K562 (cell line): ENCODE results near the gene NUDT15. TPM values are rescaled to one million over a fixed set of nuclear protein-coding genes. Genes with fewer than 3 reads are reported as not detected.

Source experiments
- ATAC-seq: fragments of 200-7000 bp; cut with Tn5 transposase; 3 replicates; pipeline ENCODE4 v1.9.1; 2020; ENCODE audit warnings: moderate library complexity
- BruUV-seq: library from RNA; stranded (reverse); fragments of 400-500 nt; replicated peaks from 2 replicates; lab custom pipeline; 2021; lab: Mats Ljungman, UMichigan
- CTCF ChIA-PET: fragments of 300-600 bp; formaldehyde crosslinking; extraction: SDS; loops from one replicate; lab custom pipeline; 2021; ENCODE audit warnings: low intra/inter-chr PET ratio; lab: Yijun Ruan, JAX
- POLR2A ChIA-PET: fragments of 300-600, 350-650 bp; sonication (Branson Sonifier 250); formaldehyde crosslinking; extraction: SDS; loops from one replicate; lab custom pipeline; 2021; ENCODE audit warnings: antibody characterized with exemption, inconsistent platforms; lab: Yijun Ruan, JAX
- DNase-seq, 4 experiments: peaks; one replicate each; pipeline versions ENCODE4 v3.0.0 to v3.0.0-alpha.2; 2011 to 2018; ENCODE audit warnings: low spot score in 3 of 4, mixed read lengths in 3 of 4; ENCODE audit errors: extremely low read depth in 1 of 4
- FAIRE-seq: peaks from 2 replicates; lab custom pipeline; 2011; peaks lifted over from hg19 to GRCh38; lab: Jason Lieb, UNC
- H2AFZ ChIP-seq: 2 replicates; pipeline ENCODE4 v1.6.0; 2011; ENCODE audit warnings: low read depth, low read length, control low read depth, inconsistent platforms
- H3K27ac ChIP-seq: fragments of 200-600 bp; 3 replicates; pipeline ENCODE4 v1.8.0; 2011; ENCODE audit warnings: low read depth, mild to moderate bottlenecking, control low read depth, inconsistent platforms, low read length, moderate library complexity, mixed read lengths; ENCODE audit errors: extremely low read depth
- H3K27me3 ChIP-seq, 2 experiments: fragments of 300-600 bp in 1 of 2; 2 replicates in 1 of 2; 3 replicates in 1 of 2; pipeline versions ENCODE4 v1.6.0 to v1.8.0; 2011; ENCODE audit warnings: inconsistent platforms in 2 of 2, low read length in 2 of 2, mild to moderate bottlenecking in 1 of 2, mixed read lengths in 1 of 2, moderate library complexity in 1 of 2; ENCODE audit not compliant: control insufficient read depth in 2 of 2, insufficient read depth in 2 of 2
- H3K36me3 ChIP-seq: fragments of 300-600 bp; 3 replicates; pipeline ENCODE4 v1.8.0; 2011; ENCODE audit warnings: mild to moderate bottlenecking, low read length, inconsistent platforms; ENCODE audit not compliant: control insufficient read depth, insufficient read depth
- H3K4me1 ChIP-seq, 2 experiments: fragments of 200-600 bp in 1 of 2; replicated peaks in 1 of 2; 2 replicates in 1 of 2; 3 replicates in 1 of 2; pipeline versions ENCODE4 v1.5.1 to v1.8.0; 2011; ENCODE audit warnings: inconsistent platforms in 2 of 2, low read length in 2 of 2, mild to moderate bottlenecking in 1 of 2, mixed read lengths in 1 of 2, moderate library complexity in 1 of 2; ENCODE audit not compliant: control insufficient read depth in 2 of 2, insufficient read depth in 2 of 2
- H3K4me2 ChIP-seq: 2 replicates; pipeline ENCODE4 v1.6.1; 2011; ENCODE audit warnings: low read length, control low read depth, inconsistent platforms, mixed read lengths; ENCODE audit not compliant: insufficient read depth
- H3K4me3 ChIP-seq: fragments of 200-600 bp; sonication (generic), shearing (Covaris generic); 2 replicates; pipeline ENCODE4 v1.5.1; 2016; ENCODE audit warnings: control low read depth, inconsistent platforms
- H3K79me2 ChIP-seq: fragments of 200-600 bp; 3 replicates; pipeline ENCODE4 v1.8.0; 2011; ENCODE audit warnings: low read length, inconsistent platforms; ENCODE audit not compliant: control insufficient read depth, insufficient read depth
- H3K9ac ChIP-seq, 2 experiments: 2 replicates each; pipeline versions ENCODE4 v1.6.0 to v1.6.1; 2011; ENCODE audit warnings: low read depth in 2 of 2, low read length in 2 of 2, control low read depth in 1 of 2, inconsistent platforms in 1 of 2, mild to moderate bottlenecking in 1 of 2, mixed read lengths in 1 of 2; ENCODE audit not compliant: insufficient read depth in 1 of 2
- H3K9me1 ChIP-seq: one replicate; pipeline ENCODE4 v1.6.0; 2011; ENCODE audit warnings: inconsistent platforms, mild to moderate bottlenecking, low read length, moderate library complexity; ENCODE audit not compliant: control insufficient read depth, insufficient read depth
- H3K9me3 ChIP-seq: replicated peaks from 2 replicates; pipeline ENCODE4 v1.5.1; 2011; ENCODE audit warnings: low read depth, low read length, inconsistent platforms; ENCODE audit not compliant: control insufficient read depth, insufficient read depth
- H4K20me1 ChIP-seq: replicated peaks from 2 replicates; pipeline ENCODE4 v1.6.1; 2011; ENCODE audit warnings: low read length, inconsistent platforms, mixed read lengths; ENCODE audit not compliant: control insufficient read depth, insufficient read depth
- CSDE1 ChIP-seq, 2 experiments: fragments of 450-650 bp; IDR thresholded peaks; 2 replicates each; pipeline ENCODE4 v1.6.1; 2016; ENCODE audit warnings: mild to moderate bottlenecking in 1 of 2
- DIDO1 ChIP-seq: fragments of 450-650 bp; IDR thresholded peaks from 2 replicates; pipeline ENCODE4 v1.6.1; 2016; ENCODE audit warnings: low read depth, missing biosample characterization, missing genetic modification characterization
- LEF1 ChIP-seq: fragments of 450-650 bp; IDR thresholded peaks from 2 replicates; pipeline ENCODE4 v1.6.1; 2016; ENCODE audit warnings: mild to moderate bottlenecking
- MAFF ChIP-seq: IDR thresholded peaks from 2 replicates; pipeline ENCODE4 v1.6.1; 2012; ENCODE audit warnings: low read length, improper control_type of control experiment
- MEF2D ChIP-seq: conservative IDR thresholded peaks from 2 replicates; pipeline ENCODE4 v1.6.1; 2016; ENCODE audit warnings: low read depth, missing genetic modification characterization, missing compliant biosample characterization
- POLR2G ChIP-seq: fragments of 200-400 bp; formaldehyde crosslinking; IDR thresholded peaks from 2 replicates; pipeline ENCODE4 v1.6.1; 2017; ENCODE audit warnings: low read depth, mild to moderate bottlenecking, antibody characterized with exemption, low read length, moderate library complexity
- PRMT5 ChIP-seq: sonication (generic); formaldehyde crosslinking; IDR thresholded peaks from 2 replicates; pipeline ENCODE4 v1.5.0; 2020; ENCODE audit warnings: missing genetic modification reagents
- PRPF4 ChIP-seq: fragments of 200-400 bp; formaldehyde crosslinking; IDR thresholded peaks from one replicate; pipeline ENCODE4 v1.6.1; 2017; ENCODE audit warnings: low read length, low read depth, mild to moderate bottlenecking; ENCODE audit not compliant: insufficient read depth, poor library complexity, severe bottlenecking
- RBBP5 ChIP-seq: fragments of 200-600 bp; sonication (generic); IDR thresholded peaks from 2 replicates; pipeline ENCODE4 v1.6.1; 2012; ENCODE audit warnings: borderline replicate concordance, mild to moderate bottlenecking, low read length, control low read depth, inconsistent platforms; ENCODE audit not compliant: insufficient read depth, poor library complexity, severe bottlenecking
- ZNF282 ChIP-seq: sonication (generic); formaldehyde crosslinking; IDR thresholded peaks from 2 replicates; pipeline ENCODE4 v1.8.1; 2023; ENCODE audit warnings: missing genetic modification reagents
- ZSCAN29 ChIP-seq: fragments of 450-650 bp; IDR thresholded peaks from 2 replicates; pipeline ENCODE4 v1.6.1; 2017
- WGBS: fragments of 100-300 bp; shearing (Covaris generic); methylation state at CpG from one replicate; pipeline ENCODE4 v1.1.6; 2016; ENCODE audit warnings: low coverage, mixed read lengths; ENCODE audit not compliant: insufficient coverage; ENCODE audit errors: missing lambda C conversion rate; 5-methylcytosine and 5-hydroxymethylcytosine counted together
- in situ Hi-C: fragments of 300-500 bp; cut with MboI; formaldehyde crosslinking; loops from 4 replicates; pipeline ENCODE4 v1.15.0; 2018; ENCODE audit warnings: inconsistent platforms, mixed read lengths
- intact Hi-C: fragments of 100-400 bp; cut with micrococcal nuclease; formaldehyde crosslinking; loops from 2 replicates; pipeline ENCODE4 v1.14.2; 2022
- polyA plus RNA-seq, 8 experiments: library from polyadenylated mRNA; depleted of rRNA in 4 of 8; stranded (reverse) in 5 of 8; unstranded in 3 of 8; fragments of >200 nt; fragmentation: Nextera tagmentation in 2 of 8; fragmentation: Illumina TruSeq in 1 of 8; extraction: Ambion mirVana in 2 of 8; extraction: Trizol in 1 of 8; gene quantifications; 2 replicates each; pipeline versions ENCODE4 v1.2.1 to v1.2.3, GENCODE V29; 2011 to 2014; ENCODE audit warnings: inconsistent platforms in 1 of 8, missing spikeins in 1 of 8
- total RNA-seq, 7 experiments: library from RNA; depleted of rRNA in 6 of 7; stranded (reverse); fragments of >200 nt in 6 of 7; fragmentation: Illumina TruSeq in 2 of 7; extraction: Trizol in 2 of 7; gene quantifications; 2 replicates each; pipeline versions ENCODE4 v1.2.1 to v1.2.3, GENCODE V29; 2011 to 2021; ENCODE audit warnings: low replicate concordance in 1 of 7
- TF ChIP-seq, protein P1 (sequence below): fragments of 250-450 bp; sonication (Bioruptor Pico); IDR thresholded peaks from 2 replicates; pipeline ENCODE4 v1.5.0; 2021
- TF ChIP-seq, protein P2 (sequence below): sonication (generic); formaldehyde crosslinking; IDR thresholded peaks from 2 replicates; pipeline ENCODE4 v1.8.1; 2023; ENCODE audit warnings: mild to moderate bottlenecking, missing genetic modification reagents, moderate library complexity
- TF ChIP-seq, protein P3 (sequence below): fragments of 450-650 bp; IDR thresholded peaks from one replicate; pipeline ENCODE4 v1.6.1; 2018; ENCODE audit warnings: mild to moderate bottlenecking, moderate library complexity; ENCODE audit not compliant: partially characterized antibody

Gene NUDT15
- total and polyA plus RNA-seq, 9 of the 15 experiments (the other 6 are each of a cell fraction or from before 2014, with no cell fraction given), result 14.2 to 26.9 (median 21.6) TPM

GRCh38 chr13:48028066-48028465, 9.5 kb upstream of the NUDT15 start:
- no peak for ATAC-seq
- no peak overlapping the region for H2AFZ ChIP-seq
- H3K4me2 ChIP-seq, result no peak overlapping the region
- H3K79me2 ChIP-seq, result no peaks in the 10 kb centered on the region
- no peaks in the 10 kb centered on the region for H4K20me1 ChIP-seq
- no peak for DNase-seq
- no peak overlapping the region for H3K4me3 ChIP-seq
- no peak overlapping the region for H3K9ac ChIP-seq
- no peak for FAIRE-seq
- no TSS peak for BruUV-seq
- no peaks in the 10 kb centered on the region for H3K4me1 ChIP-seq
- H3K9me3 ChIP-seq, result no peaks in the 10 kb centered on the region
- TF ChIP-seq PRMT5, result no peak
- TF ChIP-seq ZSCAN29, result no peak
- TF ChIP-seq MEF2D (tag), result no peak
- no peak for TF ChIP-seq ZNF282 (CRISPR knock-in tag)
- TF ChIP-seq DIDO1 (tag), result no peak
- H3K9me1 ChIP-seq, result no peaks in the 10 kb centered on the region
- in situ Hi-C loops (no loop called here), intact Hi-C loops (no loop called here)
- no peak overlapping the region for H3K27ac ChIP-seq
- H3K27me3 ChIP-seq, result no peaks in the 10 kb centered on the region
- no peaks in the 10 kb centered on the region for H3K36me3 ChIP-seq
- ChIA-PET POLR2A (interaction anchor here (0.6 kb wide), 1 partner anchor 554 kb away, joined by 3 read pairs; no protein-coding TSS in a partner anchor), CTCF (no interaction called here)

DNA sequence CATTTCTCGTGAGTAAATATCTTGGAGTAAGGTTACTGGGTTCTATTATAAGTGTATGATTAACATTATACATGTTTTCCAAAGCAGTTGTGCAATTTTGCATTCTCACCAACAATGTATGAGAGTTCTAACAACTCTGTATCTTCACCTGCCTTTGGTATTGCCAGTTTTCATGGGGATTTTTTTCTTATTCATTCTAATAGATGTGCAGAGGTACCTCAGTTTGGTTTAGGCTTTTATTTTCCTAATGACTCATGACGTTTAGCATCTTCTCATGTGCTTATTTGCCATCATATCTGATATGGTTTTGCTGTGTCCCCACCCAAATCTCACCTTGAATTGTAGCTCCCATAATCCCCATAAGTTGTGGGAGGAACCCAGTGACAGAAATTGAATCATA, 7.7 kb upstream of the NUDT15 start:
- Histone ChIP-seq H3K4me1 (no peaks in the 10 kb centered on the region), H4K20me1 (no peaks in the 10 kb centered on the region), H3K36me3 (no peaks in the 10 kb centered on the region), H2AFZ (no peak overlapping the region), H3K27ac (no peak overlapping the region), H3K9me3 (no peaks in the 10 kb centered on the region), H3K9ac (no peak overlapping the region), H3K27me3 (no peaks in the 10 kb centered on the region), H3K79me2 (no peaks in the 10 kb centered on the region), H3K9me1 (no peaks in the 10 kb centered on the region), H3K4me2 (no peak overlapping the region), H3K4me3 (no peak overlapping the region)
- intact Hi-C loops, result no loop called here
- in situ Hi-C loops, result no loop called here
- WGBS, result 44% methylated on average over 2 of the region's 2 CpGs
- no peak for ATAC-seq
- BruUV-seq, result no TSS peak
- DNase-seq, result no peak
- ChIA-PET CTCF (no interaction called here), POLR2A (no interaction called here)
- no peak for FAIRE-seq
- TF ChIP-seq, protein P1, sequence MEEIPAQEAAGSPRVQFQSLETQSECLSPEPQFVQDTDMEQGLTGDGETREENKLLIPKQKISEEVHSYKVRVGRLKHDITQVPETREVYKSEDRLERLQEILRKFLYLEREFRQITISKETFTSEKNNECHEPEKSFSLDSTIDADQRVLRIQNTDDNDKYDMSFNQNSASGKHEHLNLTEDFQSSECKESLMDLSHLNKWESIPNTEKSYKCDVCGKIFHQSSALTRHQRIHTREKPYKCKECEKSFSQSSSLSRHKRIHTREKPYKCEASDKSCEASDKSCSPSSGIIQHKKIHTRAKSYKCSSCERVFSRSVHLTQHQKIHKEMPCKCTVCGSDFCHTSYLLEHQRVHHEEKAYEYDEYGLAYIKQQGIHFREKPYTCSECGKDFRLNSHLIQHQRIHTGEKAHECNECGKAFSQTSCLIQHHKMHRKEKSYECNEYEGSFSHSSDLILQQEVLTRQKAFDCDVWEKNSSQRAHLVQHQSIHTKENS (CRISPR knock-in tag), result no peak
- TF ChIP-seq PRPF4 (no peak), CSDE1 (IDR thresholded peaks at IDR 0.05) (no peak), POLR2G (no peak), MAFF (no peak), LEF1 (no peak), RBBP5 (no peak)
- TF ChIP-seq, protein P2, sequence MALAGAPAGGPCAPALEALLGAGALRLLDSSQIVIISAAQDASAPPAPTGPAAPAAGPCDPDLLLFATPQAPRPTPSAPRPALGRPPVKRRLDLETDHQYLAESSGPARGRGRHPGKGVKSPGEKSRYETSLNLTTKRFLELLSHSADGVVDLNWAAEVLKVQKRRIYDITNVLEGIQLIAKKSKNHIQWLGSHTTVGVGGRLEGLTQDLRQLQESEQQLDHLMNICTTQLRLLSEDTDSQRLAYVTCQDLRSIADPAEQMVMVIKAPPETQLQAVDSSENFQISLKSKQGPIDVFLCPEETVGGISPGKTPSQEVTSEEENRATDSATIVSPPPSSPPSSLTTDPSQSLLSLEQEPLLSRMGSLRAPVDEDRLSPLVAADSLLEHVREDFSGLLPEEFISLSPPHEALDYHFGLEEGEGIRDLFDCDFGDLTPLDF (CRISPR knock-in tag), result no peak
- TF ChIP-seq, protein P3, sequence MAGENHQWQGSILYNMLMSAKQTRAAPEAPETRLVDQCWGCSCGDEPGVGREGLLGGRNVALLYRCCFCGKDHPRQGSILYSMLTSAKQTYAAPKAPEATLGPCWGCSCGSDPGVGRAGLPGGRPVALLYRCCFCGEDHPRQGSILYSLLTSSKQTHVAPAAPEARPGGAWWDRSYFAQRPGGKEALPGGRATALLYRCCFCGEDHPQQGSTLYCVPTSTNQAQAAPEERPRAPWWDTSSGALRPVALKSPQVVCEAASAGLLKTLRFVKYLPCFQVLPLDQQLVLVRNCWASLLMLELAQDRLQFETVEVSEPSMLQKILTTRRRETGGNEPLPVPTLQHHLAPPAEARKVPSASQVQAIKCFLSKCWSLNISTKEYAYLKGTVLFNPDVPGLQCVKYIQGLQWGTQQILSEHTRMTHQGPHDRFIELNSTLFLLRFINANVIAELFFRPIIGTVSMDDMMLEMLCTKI, result no peak
